ENCODE measurements around the gene LONRF2.

LONRF2 gene

DNA sequence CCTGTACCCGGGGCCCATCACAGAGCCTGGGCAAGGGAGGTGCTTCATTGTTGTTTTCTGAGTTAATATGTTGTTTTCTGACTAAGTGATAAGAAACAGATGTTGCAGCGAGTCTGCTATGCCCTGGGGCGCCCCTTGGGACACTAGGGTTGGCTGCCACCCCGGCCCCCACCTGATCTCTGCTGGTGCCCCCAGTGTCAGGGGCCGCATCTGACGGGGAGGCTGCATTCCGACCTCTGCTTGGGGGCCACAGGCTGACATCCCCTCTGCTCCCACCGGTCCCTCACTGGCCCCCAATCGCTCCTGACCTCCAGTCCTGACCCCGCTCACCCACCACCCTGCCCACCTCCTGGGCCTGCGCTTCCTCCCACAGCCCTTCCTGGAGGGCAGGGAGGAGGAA, 65.9 kb downstream of the LONRF2 start:
- no peak overlapping the region for H3K27ac ChIP-seq (ENCODE audit: low read depth, low read length)
- H3K9me2 ChIP-seq (replicated peaks; ENCODE audit: control insufficient read depth, low read length): no peaks in the 10 kb centered on the region
- no peak overlapping the region for H3K4me3 ChIP-seq (ENCODE audit: low read length)
- H4K20me1 ChIP-seq (ENCODE audit: control insufficient read depth, insufficient read depth, low read depth, low read length): no peaks in the 10 kb centered on the region
- no peaks in the 10 kb centered on the region for H3K36me3 ChIP-seq (ENCODE audit: control insufficient read depth, low read length)
- peaks cover 47% of the 10 kb centered on the region for H3K4me1 ChIP-seq (ENCODE audit: control insufficient read depth, low read length)
- no peak for TF ChIP-seq EZH2phosphoT487 (IDR thresholded peaks at IDR 0.05; ENCODE audit: borderline replicate concordance, low read length)
- H3K79me2 ChIP-seq (ENCODE audit: control insufficient read depth, low read length): no peaks in the 10 kb centered on the region
- H3F3A ChIP-seq (ENCODE audit: control insufficient read depth, insufficient read depth): no peaks in the 10 kb centered on the region
- H3K27me3 ChIP-seq (ENCODE audit: control insufficient read depth, low read length): no peaks in the 10 kb centered on the region
- H3K9me3 ChIP-seq (ENCODE audit: control insufficient read depth, insufficient read depth, low read length): no peaks in the 10 kb centered on the region
- no peak overlapping the region for H3K4me2 ChIP-seq (ENCODE audit: low read length)

DNA sequence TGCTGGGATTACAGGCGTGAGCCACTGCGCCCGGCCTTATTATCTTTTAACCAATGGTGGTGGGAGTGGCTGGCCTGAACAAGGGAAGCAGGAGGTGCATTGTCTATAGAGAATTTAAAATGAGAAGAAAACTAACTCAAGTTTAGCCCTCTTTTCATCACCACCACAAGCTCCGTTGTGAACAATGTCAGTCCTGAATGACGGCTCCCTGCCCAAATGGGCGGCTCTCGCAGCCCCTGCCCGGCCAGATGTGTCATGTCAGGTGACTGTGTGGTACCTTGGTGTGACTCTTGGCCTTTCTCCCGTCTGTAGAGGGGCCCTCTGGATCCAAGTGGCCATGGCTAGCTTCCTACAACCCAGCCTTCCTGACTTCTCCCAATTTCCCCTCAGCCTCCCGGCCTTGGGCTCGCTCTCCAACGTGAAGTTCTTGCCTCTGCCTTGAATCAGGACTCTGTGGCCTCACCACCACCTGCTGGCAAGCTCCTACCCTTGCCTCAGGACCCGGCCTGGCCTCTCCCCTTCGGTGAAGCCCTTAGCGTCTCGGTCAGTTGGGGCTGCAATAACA, 67.6 kb downstream of the LONRF2 start:
- Histone ChIP-seq H3K79me2 (ENCODE audit: control insufficient read depth, low read length) (no peaks in the 10 kb centered on the region), H3K27me3 (ENCODE audit: control insufficient read depth, low read length) (no peaks in the 10 kb centered on the region)

DNA sequence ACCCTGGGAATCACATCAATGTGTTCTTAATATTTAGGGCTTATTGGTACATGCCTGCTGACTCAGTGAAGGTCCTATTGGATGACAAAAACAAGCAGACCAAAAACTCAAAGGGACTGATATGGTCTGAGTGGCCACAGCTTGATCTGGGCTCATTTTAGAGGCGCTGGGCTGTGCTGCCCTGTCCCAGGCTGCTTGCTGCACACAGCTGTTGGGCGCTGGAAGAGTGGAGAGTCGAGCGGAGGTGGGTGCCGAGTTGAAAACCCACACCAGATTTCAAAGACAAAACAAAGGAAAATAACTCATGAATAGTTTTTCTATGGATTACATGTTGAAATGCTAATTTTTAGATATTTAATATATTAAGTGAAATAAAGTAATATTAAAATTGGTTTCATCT, 68.5 kb downstream of the LONRF2 start:
- Histone ChIP-seq H3K4me1 (ENCODE audit: control insufficient read depth, low read length) (peaks cover 59% of the 10 kb centered on the region), H3K27ac (ENCODE audit: low read depth, low read length) (no peak overlapping the region), H4K20me1 (ENCODE audit: control insufficient read depth, insufficient read depth, low read depth, low read length) (no peaks in the 10 kb centered on the region), H3K9me3 (ENCODE audit: control insufficient read depth, insufficient read depth, low read length) (no peaks in the 10 kb centered on the region), H3K4me2 (ENCODE audit: low read length) (no peak overlapping the region), H3K27me3 (ENCODE audit: control insufficient read depth, low read length) (no peaks in the 10 kb centered on the region), H3F3A (ENCODE audit: control insufficient read depth, insufficient read depth) (peaks cover 6% of the 10 kb centered on the region; the same call in 1 of the 2 replicates), H3K9me2 (replicated peaks; ENCODE audit: control insufficient read depth, low read length) (no peaks in the 10 kb centered on the region), H3K36me3 (ENCODE audit: control insufficient read depth, low read length) (no peaks in the 10 kb centered on the region), H3K4me3 (ENCODE audit: low read length) (no peak overlapping the region), H3K79me2 (ENCODE audit: control insufficient read depth, low read length) (no peaks in the 10 kb centered on the region)
- TF ChIP-seq EZH2phosphoT487 (IDR thresholded peaks at IDR 0.05; ENCODE audit: borderline replicate concordance, low read length): no peak
- TF ChIP-seq, protein P1, sequence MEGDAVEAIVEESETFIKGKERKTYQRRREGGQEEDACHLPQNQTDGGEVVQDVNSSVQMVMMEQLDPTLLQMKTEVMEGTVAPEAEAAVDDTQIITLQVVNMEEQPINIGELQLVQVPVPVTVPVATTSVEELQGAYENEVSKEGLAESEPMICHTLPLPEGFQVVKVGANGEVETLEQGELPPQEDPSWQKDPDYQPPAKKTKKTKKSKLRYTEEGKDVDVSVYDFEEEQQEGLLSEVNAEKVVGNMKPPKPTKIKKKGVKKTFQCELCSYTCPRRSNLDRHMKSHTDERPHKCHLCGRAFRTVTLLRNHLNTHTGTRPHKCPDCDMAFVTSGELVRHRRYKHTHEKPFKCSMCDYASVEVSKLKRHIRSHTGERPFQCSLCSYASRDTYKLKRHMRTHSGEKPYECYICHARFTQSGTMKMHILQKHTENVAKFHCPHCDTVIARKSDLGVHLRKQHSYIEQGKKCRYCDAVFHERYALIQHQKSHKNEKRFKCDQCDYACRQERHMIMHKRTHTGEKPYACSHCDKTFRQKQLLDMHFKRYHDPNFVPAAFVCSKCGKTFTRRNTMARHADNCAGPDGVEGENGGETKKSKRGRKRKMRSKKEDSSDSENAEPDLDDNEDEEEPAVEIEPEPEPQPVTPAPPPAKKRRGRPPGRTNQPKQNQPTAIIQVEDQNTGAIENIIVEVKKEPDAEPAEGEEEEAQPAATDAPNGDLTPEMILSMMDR (IDR thresholded peaks at IDR 0.05; ENCODE audit: low read depth, low read length, poor library complexity, severe bottlenecking): no peak

More for the DNA sequence above, 67.6 kb downstream of the LONRF2 start:
- Histone ChIP-seq H3K36me3 (ENCODE audit: control insufficient read depth, low read length) (no peaks in the 10 kb centered on the region), H3K4me2 (ENCODE audit: low read length) (no peak overlapping the region), H3F3A (ENCODE audit: control insufficient read depth, insufficient read depth) (peaks cover 4% of the 10 kb centered on the region; the same call in 1 of the 2 replicates), H3K4me1 (ENCODE audit: control insufficient read depth, low read length) (peaks cover 50% of the 10 kb centered on the region), H3K9me2 (replicated peaks; ENCODE audit: control insufficient read depth, low read length) (no peaks in the 10 kb centered on the region), H4K20me1 (ENCODE audit: control insufficient read depth, insufficient read depth, low read depth, low read length) (no peaks in the 10 kb centered on the region), H3K27ac (ENCODE audit: low read depth, low read length) (no peak overlapping the region), H3K9me3 (ENCODE audit: control insufficient read depth, insufficient read depth, low read length) (no peaks in the 10 kb centered on the region), H3K4me3 (ENCODE audit: low read length) (no peak overlapping the region)
- TF ChIP-seq, protein P1 (IDR thresholded peaks at IDR 0.05; ENCODE audit: low read depth, low read length, poor library complexity, severe bottlenecking): no peak
- no peak for TF ChIP-seq EZH2phosphoT487 (IDR thresholded peaks at IDR 0.05; ENCODE audit: borderline replicate concordance, low read length)

- no peak overlapping the region for H3K4me2 ChIP-seq (ENCODE audit: low read length)
- no peak overlapping the region for H3K27ac ChIP-seq (ENCODE audit: low read depth, low read length)
- no peaks in the 10 kb centered on the region for H3K36me3 ChIP-seq (ENCODE audit: control insufficient read depth, low read length)
- no peaks in the 10 kb centered on the region for H4K20me1 ChIP-seq (ENCODE audit: control insufficient read depth, insufficient read depth, low read depth, low read length)
- H3K4me1 ChIP-seq (ENCODE audit: control insufficient read depth, low read length): peaks cover 66% of the 10 kb centered on the region
- H3K9me3 ChIP-seq (ENCODE audit: control insufficient read depth, insufficient read depth, low read length): no peaks in the 10 kb centered on the region
- peaks cover 9% of the 10 kb centered on the region for H3F3A ChIP-seq (ENCODE audit: control insufficient read depth, insufficient read depth)
- H3K79me2 ChIP-seq (ENCODE audit: control insufficient read depth, low read length): no peaks in the 10 kb centered on the region
- H3K4me3 ChIP-seq (ENCODE audit: low read length): no peak overlapping the region
- no peaks in the 10 kb centered on the region for H3K9me2 ChIP-seq (replicated peaks; ENCODE audit: control insufficient read depth, low read length)
- no peaks in the 10 kb centered on the region for H3K27me3 ChIP-seq (ENCODE audit: control insufficient read depth, low read length)
- TF ChIP-seq EZH2phosphoT487 (IDR thresholded peaks at IDR 0.05; ENCODE audit: borderline replicate concordance, low read length): no peak
- TF ChIP-seq, protein P1 (IDR thresholded peaks at IDR 0.05; ENCODE audit: low read depth, low read length, poor library complexity, severe bottlenecking): no peak
Measured at GRCh38 chr2:100252811-100253698, 69.2 kb downstream of the LONRF2 start.

All from DOHH2 (cell line).